ENCODE measurements around the gene CDC16. TPM values are rescaled to one million over a fixed set of nuclear protein-coding genes. Genes with fewer than 3 reads are reported as not detected.

Gene CDC16
- total and polyA plus RNA-seq, 2 of the 4 experiments (the other 2 are of a cell fraction) = 41.6 to 66.6 TPM

GRCh38 chr13:114229506-114229905 is 5.2 kb upstream of the CDC16 start (continued):
- TF ChIP-seq MAZ (IDR thresholded peaks at IDR 0.05; ENCODE audit: borderline replicate concordance, low read depth, low read length) (no peak), FOS (IDR thresholded peaks at IDR 0.05; ENCODE audit: low read depth, low read length) (no peak)

DNA sequence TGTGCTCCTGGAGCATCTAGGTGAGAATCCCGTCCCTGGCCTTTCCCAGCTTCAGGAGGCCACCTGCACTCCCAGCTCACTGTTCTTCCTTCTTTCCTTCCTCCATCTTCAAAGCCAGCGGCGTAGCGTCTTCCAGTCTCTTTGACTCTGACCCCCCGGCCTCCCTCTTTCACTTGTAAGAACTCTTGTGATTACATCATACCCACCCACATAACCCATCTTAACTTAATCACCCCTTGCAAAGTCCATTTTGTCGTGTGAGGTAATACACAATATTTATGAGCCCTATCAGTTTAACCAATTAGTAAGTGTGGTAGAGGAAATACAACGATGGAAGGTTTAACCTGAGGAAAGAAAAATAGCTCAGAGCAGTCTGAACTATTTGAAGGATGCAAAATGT is 4.6 kb upstream of the CDC16 start:
- Histone ChIP-seq H4K5ac (ENCODE audit: low read depth, low read length) (no peak overlapping the region), H4K8ac (ENCODE audit: low read depth in 2 of 2, low read length in 2 of 2) (peak overlapping the region in 1 of 2 experiments; percentile 49; a peak in 2 of 4 replicates), H4K91ac (ENCODE audit: insufficient read depth, low read depth, low read length) (peak overlapping the region; percentile 51), H2BK5ac (ENCODE audit: low read depth, low read length, poor library complexity, severe bottlenecking) (no peak overlapping the region), H3K4ac (ENCODE audit: low read depth, low read length) (peak overlapping the region; percentile 58), H3K79me1 (ENCODE audit: low read depth in 1 of 2, low read length in 2 of 2) (peaks cover 0 to 4% of the 10 kb centered on the region in 2 experiments; a peak in 2 of 4 replicates), H3K4me2 (ENCODE audit: low read depth, low read length) (peak overlapping the region; percentile 61), H2BK15ac (ENCODE audit: low read depth, low read length) (peak overlapping the region; percentile 17; the same call in 1 of the 3 replicates), H3K14ac (replicated peaks; ENCODE audit: low read depth, low read length) (peak overlapping the region; percentile 30; the same call in 1 of the 2 replicates), H3K27me3 (ENCODE audit: control insufficient read depth, insufficient read depth, low read length) (no peaks in the 10 kb centered on the region), H3K18ac (ENCODE audit: low read depth, low read length) (0 out of 2 replicates have a peak overlapping the region, but pooled peaks have one; percentile 12), H3K56ac (ENCODE audit: extremely low read depth, insufficient read depth, low read length) (no peak overlapping the region), H2AK9ac (replicated peaks; ENCODE audit: low read depth, low read length, poor library complexity) (no peak overlapping the region), H2AFZ (replicated peaks; ENCODE audit: low read length, poor library complexity) (peak overlapping the region; percentile 80), H3K23ac (ENCODE audit: low read depth, low read length) (peak overlapping the region; percentile 65), H3K9me3 (ENCODE audit: control insufficient read depth, insufficient read depth, low read length) (no peaks in the 10 kb centered on the region), H2BK120ac (ENCODE audit: low read depth, low read length) (peak overlapping the region; percentile 76), H3K27ac (ENCODE audit: insufficient read depth, low read length) (peak overlapping the region; percentile 8; the same call in 1 of the 2 replicates), H2BK20ac (ENCODE audit: low read depth, low read length) (peak overlapping the region; percentile 76; the same call in 1 of the 2 replicates), H3K4me1 (ENCODE audit: control insufficient read depth, insufficient read depth, low read length) (peaks cover 8% of the 10 kb centered on the region), H3K9me1 (ENCODE audit: insufficient read depth, low read length) (no peaks in the 10 kb centered on the region), H3K36me3 (ENCODE audit: control insufficient read depth, insufficient read depth, low read length) (no peaks in the 10 kb centered on the region), H3K4me3 (ENCODE audit: insufficient read depth, low read depth, low read length) (no peak overlapping the region), H2AK5ac (ENCODE audit: low read depth, low read length) (0 out of 2 replicates have a peak overlapping the region, but pooled peaks have one; percentile 35), H4K20me1 (ENCODE audit: insufficient read depth, low read length) (no peaks in the 10 kb centered on the region), H3K9ac (ENCODE audit: low read depth, low read length) (peak overlapping the region; percentile 13; the same call in 1 of the 2 replicates)
- 38% methylated on average over 4 of the region's 7 CpGs; no CpG with 5 or more reads in 1 of the 2 experiments for whole genome bisulfite sequencing, 2 experiments (ENCODE audit: extremely low coverage in 2 of 2, insufficient read length in 1 of 2)
- no peak for TF ChIP-seq ELK1 (IDR thresholded peaks at IDR 0.05; ENCODE audit: borderline replicate concordance, low read depth, low read length)
- peak; percentile 83 for TF ChIP-seq CEBPB (IDR thresholded peaks at IDR 0.05; ENCODE audit: low read depth, low read length)
- intact Hi-C loops (cut with micrococcal nuclease) = no loop called here
- POLR2A ChIA-PET (ENCODE audit: unreplicated experiment) = no interaction called here
- in situ Hi-C loops (cut with MboI; ENCODE audit: low sequenced_read_pairs) = no loop called here
- CTCF ChIA-PET = no interaction called here
- dilution Hi-C loops (cut with HindIII; ENCODE audit: low sequenced_read_pairs, unreplicated experiment) = no loop called here
- peak; percentile 63 for DNase-seq
- no peak for ATAC-seq (ENCODE audit: low read depth)
- no TSS peak for BruUV-seq (replicated peaks)

All from IMR-90 (cell line).